CD4-positive, alpha-beta T cell (primary cell): ENCODE data around the gene CD33. TPM values are rescaled to one million over a fixed set of nuclear protein-coding genes. Genes with fewer than 3 reads are reported as not detected.

Experiments
- ATAC-seq: fragments of 200-7000 bp; cut with Tn5 transposase; one replicate; pipeline ENCODE4 v1.10.0; 2022; ENCODE audit warnings: mild to moderate bottlenecking; ENCODE audit not compliant: poor library complexity
- CTCF ChIA-PET: fragments of 350-600 bp; sonication (Branson Sonifier 250); formaldehyde crosslinking; loops from one replicate; lab custom pipeline; 2021; ENCODE audit warnings: antibody characterized with exemption, inconsistent platforms; lab: Charles Lee
- POLR2A ChIA-PET: fragments of 350-600 bp; sonication (Branson Sonifier 250); formaldehyde crosslinking; loops from one replicate; lab custom pipeline; 2021; ENCODE audit warnings: antibody characterized with exemption, inconsistent platforms; lab: Charles Lee
- DNase-seq, 14 experiments: peaks; one replicate each; pipeline ENCODE4 v3.0.0-alpha.2; 2013 to 2020; ENCODE audit warnings: mixed read lengths in 2 of 14
- H3K27ac ChIP-seq, 2 donors: one replicate each; pipeline versions ENCODE4 v1.5.1 to v1.7.0; 2013; ENCODE audit warnings: low read length in 2 of 2, low read depth in 1 of 2, mild to moderate bottlenecking in 1 of 2
- H3K27me3 ChIP-seq, 2 experiments: 1 replicate in 1 of 2; 2 replicates in 1 of 2; pipeline versions ENCODE4 v1.6.1 to v1.7.0; 2013; ENCODE audit warnings: low read length in 2 of 2, control low read depth in 1 of 2, mild to moderate bottlenecking in 1 of 2, moderate library complexity in 1 of 2; ENCODE audit not compliant: insufficient read depth in 2 of 2, control insufficient read depth in 1 of 2
- H3K36me3 ChIP-seq: one replicate; pipeline ENCODE4 v1.6.1; 2013; ENCODE audit warnings: low read length, control low read depth; ENCODE audit not compliant: insufficient read depth
- H3K4me1 ChIP-seq: one replicate; pipeline ENCODE4 v1.6.1; 2013; ENCODE audit warnings: low read length, control low read depth; ENCODE audit not compliant: insufficient read depth
- H3K4me3 ChIP-seq: one replicate; pipeline ENCODE4 v1.5.1; 2013; ENCODE audit warnings: mild to moderate bottlenecking, low read length, moderate library complexity
- H3K9me3 ChIP-seq, 2 experiments: 1 replicate in 1 of 2; 2 replicates in 1 of 2; pipeline versions ENCODE4 v1.6.1 to v1.7.0; 2013; ENCODE audit warnings: low read length in 2 of 2, mild to moderate bottlenecking in 2 of 2, control low read depth in 1 of 2, moderate library complexity in 1 of 2; ENCODE audit not compliant: control insufficient read depth in 1 of 2, insufficient read depth in 1 of 2
- H3K27ac Mint-ChIP-seq: one replicate; pipeline ENCODE4 v1.8.0; 2020; ENCODE audit warnings: mixed read lengths
- H3K27me3 Mint-ChIP-seq: one replicate; pipeline ENCODE4 v1.8.0; 2021; ENCODE audit warnings: mixed read lengths
- H3K36me3 Mint-ChIP-seq: one replicate; pipeline ENCODE4 v1.8.0; 2021; ENCODE audit warnings: low read depth, mixed read lengths
- H3K4me1 Mint-ChIP-seq: one replicate; pipeline ENCODE4 v1.8.0; 2021; ENCODE audit warnings: low read depth, mixed read lengths
- H3K4me3 Mint-ChIP-seq: one replicate; pipeline ENCODE4 v1.8.0; 2020; ENCODE audit warnings: mild to moderate bottlenecking, mixed read lengths
- H3K9me3 Mint-ChIP-seq: one replicate; pipeline ENCODE4 v1.8.0; 2020; ENCODE audit warnings: mixed read lengths
- CTCF ChIP-seq: fragments of 200-600 bp; IDR thresholded peaks from one replicate; pipeline ENCODE4 v1.8.0; 2022; ENCODE audit warnings: antibody characterized with exemption, mild to moderate bottlenecking
- intact Hi-C, 2 experiments: fragments of 100-400 bp; cut with DNase I in 1 of 2; cut with micrococcal nuclease in 1 of 2; formaldehyde crosslinking; loops; one replicate each; pipeline versions ENCODE4 v1.15.1 to v1.9.0; 2023 to 2025; cut with DNase I, micrococcal nuclease
- total RNA-seq, 174 experiments: library from RNA in 2 of 174; stranded (reverse) in 2 of 174; gene quantifications; one replicate each; pipeline ENCODE4 v1.2.3 and lab custom pipeline; 2021 to 2026

CD33 gene
- total RNA-seq, 2 experiments from 2014 or later = 0.60 to 1.7 TPM

GRCh38 chr19:51226067-51226466 is 1.2 kb downstream of the CD33 start:
- DNase-seq = no peak
- no peak for TF ChIP-seq CTCF
- no peak overlapping the region for H3K27ac Mint-ChIP-seq
- Histone ChIP-seq H3K36me3 (no peaks in the 10 kb centered on the region), H3K27ac (no peak overlapping the region), H3K27me3 (peaks cover 0 to 18% of the 10 kb centered on the region in 2 experiments), H3K4me3 (peak overlapping the region; percentile 21), H3K4me1 (no peaks in the 10 kb centered on the region), H3K9me3 (peaks cover 0 to 4% of the 10 kb centered on the region in 2 experiments)
- peaks cover 70% of the 10 kb centered on the region for H3K27me3 Mint-ChIP-seq
- no peaks in the 10 kb centered on the region for H3K36me3 Mint-ChIP-seq
- ChIA-PET CTCF (no interaction called here), POLR2A (no interaction called here)
- H3K4me1 Mint-ChIP-seq = no peaks in the 10 kb centered on the region
- intact Hi-C loops = no loop called here
- H3K4me3 Mint-ChIP-seq = no peak overlapping the region
- ATAC-seq = no peak
- H3K9me3 Mint-ChIP-seq = no peaks in the 10 kb centered on the region

GRCh38 chr19:51227326-51227725 is 2.4 kb downstream of the CD33 start:
- no peaks in the 10 kb centered on the region for H3K4me1 Mint-ChIP-seq
- ATAC-seq = no peak

GRCh38 chr19:51227966-51228365 is 3.1 kb downstream of the CD33 start:
- Histone ChIP-seq H3K4me3 (no peak overlapping the region), H3K27ac (no peak overlapping the region), H3K9me3 (peaks cover 4 to 8% of the 10 kb centered on the region in 2 experiments), H3K4me1 (no peaks in the 10 kb centered on the region), H3K36me3 (no peaks in the 10 kb centered on the region), H3K27me3 (peaks cover 4 to 28% of the 10 kb centered on the region in 2 experiments)
- intact Hi-C loops = no loop called here
- Mint-ChIP-seq H3K27ac (no peak overlapping the region), H3K27me3 (peaks cover 73% of the 10 kb centered on the region), H3K36me3 (no peaks in the 10 kb centered on the region), H3K9me3 (peaks cover 7% of the 10 kb centered on the region), H3K4me1 (no peaks in the 10 kb centered on the region), H3K4me3 (no peak overlapping the region)
- CTCF ChIA-PET = no interaction called here
- TF ChIP-seq CTCF = no peak
- ATAC-seq (no peak), DNase-seq (no peak)
- POLR2A ChIA-PET = no interaction called here

More at GRCh38 chr19:51227326-51227725, 2.4 kb downstream of the CD33 start:
- peaks cover 2 to 4% of the 10 kb centered on the region in 2 experiments for H3K9me3 ChIP-seq
- no peaks in the 10 kb centered on the region for H3K36me3 Mint-ChIP-seq
- H3K4me3 ChIP-seq = no peak overlapping the region
- H3K9me3 Mint-ChIP-seq = peaks cover 3% of the 10 kb centered on the region
- no peaks in the 10 kb centered on the region for H3K36me3 ChIP-seq
- no peak overlapping the region for H3K4me3 Mint-ChIP-seq
- H3K27ac Mint-ChIP-seq = no peak overlapping the region
- CTCF ChIA-PET = no interaction called here
- H3K4me1 ChIP-seq = no peaks in the 10 kb centered on the region
- DNase-seq = no peak
- H3K27me3 Mint-ChIP-seq = peaks cover 73% of the 10 kb centered on the region
- intact Hi-C loops = no loop called here
- TF ChIP-seq CTCF = no peak
- H3K27ac ChIP-seq = no peak overlapping the region
- peaks cover 2 to 24% of the 10 kb centered on the region in 2 experiments for H3K27me3 ChIP-seq
- POLR2A ChIA-PET = no interaction called here
